Stimulated activated CD4-positive, alpha-beta T cell treated with anti-CD3 and anti-CD28 coated beads, Interleukin-15, amount 100 ng/mL, for 1 hour (primary cell): Measurements from ENCODE around the gene UVSSA.
"Not testable (repeated sequence)": the region's sequence is repeated elsewhere in the genome, so short reads cannot be mapped to it uniquely, and the experiment has no call there.

Experiments
- DNase-seq, 2 donors: peaks; one replicate each; pipeline ENCODE4 v3.0.0-alpha.2; 2020; ENCODE audit warnings: low read depth in 1 of 2, low spot score in 1 of 2

UVSSA gene

DNA sequence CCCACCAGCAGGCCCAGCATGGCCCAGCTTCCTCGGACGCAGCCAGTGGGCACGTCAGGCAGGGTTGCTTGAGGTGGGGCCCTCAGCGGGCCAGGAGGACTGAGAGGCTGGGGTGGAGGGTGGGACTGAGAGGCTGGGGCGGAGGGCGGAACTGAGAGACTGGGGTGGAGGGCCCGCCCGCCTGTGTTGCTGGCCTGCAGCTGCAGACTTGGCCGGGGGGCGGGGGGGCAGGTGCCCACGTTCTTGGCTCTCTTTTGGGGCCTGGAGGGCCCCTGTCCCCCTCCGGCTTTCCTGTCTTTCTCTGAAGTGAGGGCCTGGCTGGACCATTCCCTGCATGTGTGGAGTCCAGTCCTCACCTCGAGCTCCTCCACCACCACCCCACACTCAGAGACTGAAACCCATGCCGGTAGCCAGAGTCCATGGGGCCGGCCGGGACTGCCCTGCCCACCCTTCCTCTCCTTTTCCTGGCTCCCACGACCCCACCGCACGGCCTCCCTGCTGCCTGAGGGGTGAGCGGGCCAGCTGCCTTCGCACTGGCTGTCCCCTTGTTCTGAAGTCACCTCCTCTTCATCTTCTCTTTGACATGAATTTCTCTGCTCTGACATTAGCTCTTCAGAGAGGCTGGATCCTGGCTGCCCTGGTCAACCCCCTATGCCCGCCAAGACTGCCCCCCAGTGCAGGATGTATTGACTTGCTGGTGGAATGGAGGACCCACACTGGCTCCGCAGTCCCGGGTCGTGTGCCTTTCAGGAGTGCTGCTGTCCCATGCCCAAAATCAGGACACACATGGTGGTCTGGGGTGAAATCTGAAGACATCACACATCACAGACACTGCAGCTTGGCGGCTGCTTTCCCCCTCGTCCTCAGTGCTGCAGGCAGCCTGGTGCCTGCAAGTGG is 69.3 kb downstream of the UVSSA start:
- no peak for DNase-seq

DNA sequence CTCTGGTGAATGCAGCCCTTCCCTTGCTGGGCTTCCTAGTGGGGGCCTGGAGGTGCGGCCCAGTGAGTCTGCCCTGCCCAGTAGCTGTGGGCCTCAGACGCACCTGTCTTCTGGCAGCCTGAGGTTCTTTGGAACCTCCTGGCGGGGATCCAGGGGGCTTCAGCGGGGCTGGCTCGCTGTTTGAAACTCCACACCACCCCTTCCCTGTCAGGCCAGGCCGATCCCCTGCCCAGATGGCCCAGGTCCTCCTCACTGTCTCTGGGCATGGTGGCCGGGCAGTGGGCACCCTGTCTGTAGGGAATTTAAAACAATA is 69.9 kb downstream of the UVSSA start:
- no peak for DNase-seq

DNA sequence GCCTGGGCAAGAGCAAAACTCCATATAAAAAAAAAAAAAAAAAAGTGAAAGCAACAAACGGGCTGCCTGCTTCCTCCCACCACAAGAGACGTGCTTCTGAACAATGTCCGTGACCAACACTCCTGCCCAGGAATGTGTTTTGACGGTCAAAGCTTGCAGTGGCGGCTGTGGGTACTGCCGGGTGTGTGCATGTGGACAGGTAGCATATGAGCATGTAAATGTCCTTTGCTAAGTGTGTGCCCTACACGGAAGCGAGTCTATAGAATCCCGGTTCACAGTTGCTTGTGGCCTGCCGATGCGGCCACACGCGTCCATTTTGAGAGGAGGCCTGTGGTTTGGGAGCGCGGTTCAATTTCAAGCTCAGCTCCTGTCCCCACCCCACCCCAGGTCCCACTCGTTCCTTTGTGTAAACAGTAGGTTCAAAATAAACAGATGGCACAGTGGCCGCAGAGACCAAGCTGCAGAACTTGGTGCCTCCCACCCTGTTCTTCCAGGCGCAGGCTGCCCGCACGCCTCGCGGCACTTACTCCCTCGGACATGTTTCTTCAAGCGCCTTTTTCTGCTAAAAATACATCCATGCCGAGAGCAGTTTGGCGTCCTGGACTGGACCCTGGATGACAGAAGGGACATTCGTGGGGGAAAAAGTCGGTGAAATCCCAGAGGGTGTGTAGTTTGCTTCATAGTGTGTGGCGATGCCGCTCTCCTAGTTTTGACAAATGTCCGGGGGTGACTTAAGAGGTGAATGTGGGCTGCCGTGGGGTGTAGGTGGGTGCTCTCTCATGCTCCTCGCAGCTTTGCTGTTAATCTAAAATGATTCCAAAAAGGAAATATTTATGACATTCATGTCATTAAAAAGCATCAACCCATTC is 70.7 kb downstream of the UVSSA start:
- no peak for DNase-seq

DNA sequence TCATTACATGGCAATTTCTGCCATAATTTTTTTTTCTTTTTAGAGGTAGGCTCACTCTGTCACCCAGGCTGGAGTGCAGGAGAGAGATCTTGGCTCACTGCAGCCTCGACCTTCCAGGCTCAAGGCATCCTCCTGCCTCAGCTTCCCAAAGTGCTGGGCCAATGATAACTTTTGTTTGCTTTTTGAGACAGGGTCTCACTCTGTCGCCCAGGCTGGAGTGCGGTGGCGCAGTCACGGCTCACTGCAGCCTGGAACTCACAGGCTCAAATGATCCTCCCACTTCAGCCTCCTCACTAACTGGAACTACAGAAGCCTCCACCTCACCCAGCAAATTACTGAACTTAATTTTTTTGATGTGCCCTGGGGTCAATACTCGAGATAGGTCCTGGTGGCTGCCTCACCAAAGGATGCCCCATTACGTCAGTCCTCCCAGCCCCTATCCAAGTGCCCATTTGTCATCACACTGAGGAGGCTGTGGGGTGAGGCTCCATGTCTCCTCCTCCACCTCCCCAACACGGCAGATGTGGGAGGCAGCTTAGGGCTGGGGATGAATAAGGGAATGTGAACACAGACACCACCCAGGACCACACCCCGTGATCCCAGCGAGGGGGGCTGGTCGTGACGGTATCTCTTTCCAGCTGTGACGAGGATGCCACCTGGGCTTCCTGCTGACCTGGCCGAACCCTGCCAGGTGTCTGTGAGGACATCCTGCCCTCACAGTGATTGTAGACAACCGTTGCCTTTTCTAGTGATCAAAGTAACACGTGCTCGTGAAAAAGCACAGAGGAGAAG is 71.7 kb downstream of the UVSSA start:
- DNase-seq, result no peak

DNA sequence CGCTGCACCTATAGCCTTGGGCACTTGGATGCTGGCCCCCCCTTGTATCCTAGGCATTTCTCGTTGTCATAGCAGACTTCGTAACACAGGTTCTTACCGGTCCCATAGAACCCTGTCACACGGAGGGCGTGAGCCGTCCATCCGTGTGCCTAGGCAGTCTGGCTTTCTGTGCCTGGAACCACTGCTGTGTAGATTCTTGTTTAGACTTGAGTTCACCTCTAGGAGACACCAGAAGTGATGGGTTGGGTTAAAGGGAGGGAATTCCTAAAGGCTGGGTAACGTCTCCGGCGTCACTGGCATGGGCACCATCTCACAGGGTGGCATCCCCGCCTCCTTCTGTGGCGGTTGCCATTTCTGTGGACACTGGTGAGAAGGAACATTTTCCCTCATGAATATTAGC is 72.7 kb downstream of the UVSSA start:
- no peak for DNase-seq

DNA sequence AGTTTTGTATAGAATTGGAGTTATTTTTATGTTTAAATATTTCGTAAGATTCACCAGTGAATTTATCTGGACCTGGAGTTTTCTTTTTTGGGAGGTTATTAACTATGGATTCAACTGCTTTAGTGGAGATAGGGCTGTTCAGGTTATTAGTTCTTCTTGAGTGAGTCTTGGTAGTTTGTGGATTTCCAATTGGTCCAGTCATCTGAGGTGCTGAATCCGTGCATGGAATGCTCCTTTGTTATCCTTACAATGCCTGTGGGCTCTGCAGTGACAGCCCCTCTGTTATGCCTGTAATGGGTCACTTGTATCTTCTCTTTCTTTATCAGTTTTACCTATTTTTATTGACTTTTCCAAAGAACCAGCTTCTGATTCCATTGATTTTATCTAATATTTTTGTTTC is 74.6 kb downstream of the UVSSA start:
- DNase-seq, result no peak

DNA sequence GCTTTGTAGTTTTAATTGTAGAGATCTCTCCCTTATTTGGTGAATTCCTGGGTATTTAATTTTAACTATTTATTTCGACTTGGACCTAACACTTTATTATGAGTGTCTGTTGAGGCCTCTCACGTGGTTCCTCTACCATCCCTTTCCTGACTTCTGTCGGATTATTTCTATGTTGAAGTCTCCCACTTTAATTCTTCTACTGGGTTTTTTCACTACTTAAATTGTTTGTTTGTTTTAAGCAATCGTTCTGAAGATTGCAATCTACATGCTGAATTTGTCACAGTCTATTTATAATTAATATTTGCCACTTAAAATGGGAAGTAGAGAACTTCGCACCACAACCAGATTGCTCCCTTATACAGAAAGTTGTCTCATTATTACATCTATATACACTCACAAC is 80.0 kb downstream of the UVSSA start:
- DNase-seq, result no peak

DNA sequence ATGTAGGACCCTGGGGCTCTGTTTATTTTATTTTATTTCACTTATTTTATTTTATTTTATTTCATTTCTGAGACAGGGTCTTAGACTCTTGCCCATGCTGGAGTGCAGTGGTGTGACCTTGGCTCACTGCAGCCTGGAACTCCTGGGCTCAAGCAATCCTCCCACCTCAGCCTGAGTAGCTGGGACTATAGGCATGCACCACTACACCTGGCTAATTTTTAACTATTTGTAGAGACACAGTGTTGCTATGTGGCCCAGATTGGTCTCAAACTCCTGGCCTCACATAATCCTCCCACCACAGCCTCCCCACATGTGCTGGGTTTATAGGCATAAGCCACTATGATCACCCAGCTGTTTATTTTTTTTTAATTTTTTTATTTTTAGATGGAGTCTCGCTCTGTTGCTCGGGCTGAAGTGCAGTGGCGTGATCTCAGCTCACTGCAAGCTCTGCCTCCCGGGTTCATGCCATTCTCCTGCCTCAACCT is 96.7 kb downstream of the UVSSA start:
- DNase-seq, result not testable (repeated sequence)
